Lower leg skin (tissue), 3 donors: Measurements from ENCODE around the gene TACR2.

ENCODE experiments used
- POLR2A ChIP-seq, 2 donors: fragments of 450-650 bp; IDR thresholded peaks; one replicate each; pipeline ENCODE4 v1.6.1; 2016 to 2017; ENCODE audit warnings: antibody characterized with exemption in 2 of 2, mild to moderate bottlenecking in 1 of 2, moderate library complexity in 1 of 2
- TF ChIP-seq, protein P1 (sequence below), 3 donors: fragments of 450-650 bp; IDR thresholded peaks; one replicate each; pipeline ENCODE4 v1.5.1; 2016; ENCODE audit warnings: antibody characterized with exemption in 3 of 3, mild to moderate bottlenecking in 3 of 3, moderate library complexity in 2 of 3

DNA sequence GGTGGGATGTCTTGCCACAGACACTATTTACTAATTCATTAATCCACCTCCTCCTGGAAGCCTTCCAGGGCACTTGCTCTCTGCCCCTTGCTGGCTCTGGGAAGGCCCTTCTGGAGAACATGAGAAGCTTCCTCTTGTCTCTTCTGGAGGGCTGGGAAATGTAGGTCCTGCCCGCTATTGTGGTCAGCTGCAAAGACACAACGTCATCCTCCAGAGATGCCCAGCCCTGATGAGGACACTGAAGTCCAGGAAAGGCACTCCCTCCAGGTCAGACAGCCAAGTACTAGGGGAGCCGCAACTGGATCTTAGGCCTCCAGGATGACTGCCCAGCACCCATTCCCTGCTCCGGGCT lies 9.6 kb upstream of the TACR2 start:
- TF ChIP-seq, protein P1, sequence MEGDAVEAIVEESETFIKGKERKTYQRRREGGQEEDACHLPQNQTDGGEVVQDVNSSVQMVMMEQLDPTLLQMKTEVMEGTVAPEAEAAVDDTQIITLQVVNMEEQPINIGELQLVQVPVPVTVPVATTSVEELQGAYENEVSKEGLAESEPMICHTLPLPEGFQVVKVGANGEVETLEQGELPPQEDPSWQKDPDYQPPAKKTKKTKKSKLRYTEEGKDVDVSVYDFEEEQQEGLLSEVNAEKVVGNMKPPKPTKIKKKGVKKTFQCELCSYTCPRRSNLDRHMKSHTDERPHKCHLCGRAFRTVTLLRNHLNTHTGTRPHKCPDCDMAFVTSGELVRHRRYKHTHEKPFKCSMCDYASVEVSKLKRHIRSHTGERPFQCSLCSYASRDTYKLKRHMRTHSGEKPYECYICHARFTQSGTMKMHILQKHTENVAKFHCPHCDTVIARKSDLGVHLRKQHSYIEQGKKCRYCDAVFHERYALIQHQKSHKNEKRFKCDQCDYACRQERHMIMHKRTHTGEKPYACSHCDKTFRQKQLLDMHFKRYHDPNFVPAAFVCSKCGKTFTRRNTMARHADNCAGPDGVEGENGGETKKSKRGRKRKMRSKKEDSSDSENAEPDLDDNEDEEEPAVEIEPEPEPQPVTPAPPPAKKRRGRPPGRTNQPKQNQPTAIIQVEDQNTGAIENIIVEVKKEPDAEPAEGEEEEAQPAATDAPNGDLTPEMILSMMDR (IDR thresholded peaks at IDR 0.05): no peak
- no peak for TF ChIP-seq POLR2A (IDR thresholded peaks at IDR 0.05)
